Astrocyte (in vitro differentiated cells and primary cell): Measurements from ENCODE around the gene GAR1. TPM values are rescaled to one million over a fixed set of nuclear protein-coding genes. Genes with fewer than 3 reads are reported as not detected.

Source experiments
- DNase-seq: peaks from one replicate; pipeline ENCODE4 v3.0.0-alpha.2; 2010; ENCODE audit warnings: low read depth
- FAIRE-seq: peaks from 2 replicates; lab custom pipeline; 2011; peaks lifted over from hg19 to GRCh38; lab: Jason Lieb, UNC
- H2AFZ ChIP-seq: 2 replicates; pipeline ENCODE4 v1.6.0; 2012; ENCODE audit warnings: low read depth, low read length, inconsistent platforms
- H3K27ac ChIP-seq: 2 replicates; pipeline ENCODE4 v1.5.1; 2011; ENCODE audit warnings: low read depth, low read length, inconsistent platforms
- H3K27me3 ChIP-seq: 2 replicates; pipeline ENCODE4 v1.6.0; 2011; ENCODE audit warnings: low read length, inconsistent platforms; ENCODE audit not compliant: insufficient read depth
- H3K36me3 ChIP-seq: 2 replicates; pipeline ENCODE4 v1.5.1; 2011; ENCODE audit warnings: low read length, inconsistent platforms; ENCODE audit not compliant: insufficient read depth
- H3K4me1 ChIP-seq: 2 replicates; pipeline ENCODE4 v1.5.1; 2011; ENCODE audit warnings: low read length, inconsistent platforms; ENCODE audit not compliant: insufficient read depth
- H3K4me2 ChIP-seq: 2 replicates; pipeline ENCODE4 v1.6.0; 2012; ENCODE audit warnings: low read length, inconsistent platforms
- H3K4me3 ChIP-seq: 2 replicates; pipeline ENCODE4 v1.5.1; 2011; ENCODE audit warnings: low read depth, mild to moderate bottlenecking, low read length, inconsistent platforms; ENCODE audit not compliant: insufficient read depth
- H3K79me2 ChIP-seq: 2 replicates; pipeline ENCODE4 v1.6.0; 2012; ENCODE audit warnings: mild to moderate bottlenecking, low read length, inconsistent platforms; ENCODE audit not compliant: insufficient read depth
- H3K9ac ChIP-seq: 2 replicates; pipeline ENCODE4 v1.6.0; 2012; ENCODE audit warnings: mild to moderate bottlenecking, low read length, inconsistent platforms
- H3K9me3 ChIP-seq: 2 replicates; pipeline ENCODE4 v1.5.1; 2012; ENCODE audit warnings: low read depth, mild to moderate bottlenecking, low read length, inconsistent platforms; ENCODE audit not compliant: insufficient read depth
- H4K20me1 ChIP-seq: 2 replicates; pipeline ENCODE4 v1.6.0; 2012; ENCODE audit warnings: low read length, inconsistent platforms; ENCODE audit not compliant: insufficient read depth
- H3K27ac Mint-ChIP-seq: one replicate; pipeline ENCODE4 v1.8.0; 2021; ENCODE audit warnings: mild to moderate bottlenecking, mixed read lengths; ENCODE audit not compliant: unreplicated experiment
- H3K27me3 Mint-ChIP-seq: one replicate; pipeline ENCODE4 v1.8.0; 2021; ENCODE audit warnings: low read depth, mixed read lengths; ENCODE audit not compliant: unreplicated experiment
- H3K36me3 Mint-ChIP-seq: one replicate; pipeline ENCODE4 v1.8.0; 2021; ENCODE audit warnings: low read depth, mixed read lengths; ENCODE audit not compliant: unreplicated experiment
- H3K4me1 Mint-ChIP-seq: one replicate; pipeline ENCODE4 v1.8.0; 2021; ENCODE audit warnings: low read depth, mixed read lengths; ENCODE audit not compliant: unreplicated experiment
- H3K4me3 Mint-ChIP-seq: one replicate; pipeline ENCODE4 v1.8.0; 2021; ENCODE audit warnings: mild to moderate bottlenecking, moderate library complexity, mixed read lengths; ENCODE audit not compliant: unreplicated experiment
- H3K9me3 Mint-ChIP-seq: one replicate; pipeline ENCODE4 v1.8.0; 2021; ENCODE audit warnings: mild to moderate bottlenecking, mixed read lengths; ENCODE audit not compliant: unreplicated experiment
- EZH2 ChIP-seq: IDR thresholded peaks from 2 replicates; pipeline ENCODE4 v1.6.1; 2012; ENCODE audit warnings: mild to moderate bottlenecking, low read length, inconsistent platforms; ENCODE audit not compliant: insufficient read depth
- total RNA-seq: library from RNA; stranded (reverse); gene quantifications from 2 replicates; pipeline ENCODE4 v1.2.1, GENCODE V29; 2021
- TF ChIP-seq, protein P1 (sequence below): IDR thresholded peaks from 2 replicates; pipeline ENCODE4 v1.5.1; 2011; ENCODE audit warnings: low read depth, mild to moderate bottlenecking, inconsistent platforms, low read length, moderate library complexity; ENCODE audit not compliant: insufficient read depth

The GAR1 gene
- total RNA-seq, 1 donor from 2014 or later = 26.5 TPM

DNA sequence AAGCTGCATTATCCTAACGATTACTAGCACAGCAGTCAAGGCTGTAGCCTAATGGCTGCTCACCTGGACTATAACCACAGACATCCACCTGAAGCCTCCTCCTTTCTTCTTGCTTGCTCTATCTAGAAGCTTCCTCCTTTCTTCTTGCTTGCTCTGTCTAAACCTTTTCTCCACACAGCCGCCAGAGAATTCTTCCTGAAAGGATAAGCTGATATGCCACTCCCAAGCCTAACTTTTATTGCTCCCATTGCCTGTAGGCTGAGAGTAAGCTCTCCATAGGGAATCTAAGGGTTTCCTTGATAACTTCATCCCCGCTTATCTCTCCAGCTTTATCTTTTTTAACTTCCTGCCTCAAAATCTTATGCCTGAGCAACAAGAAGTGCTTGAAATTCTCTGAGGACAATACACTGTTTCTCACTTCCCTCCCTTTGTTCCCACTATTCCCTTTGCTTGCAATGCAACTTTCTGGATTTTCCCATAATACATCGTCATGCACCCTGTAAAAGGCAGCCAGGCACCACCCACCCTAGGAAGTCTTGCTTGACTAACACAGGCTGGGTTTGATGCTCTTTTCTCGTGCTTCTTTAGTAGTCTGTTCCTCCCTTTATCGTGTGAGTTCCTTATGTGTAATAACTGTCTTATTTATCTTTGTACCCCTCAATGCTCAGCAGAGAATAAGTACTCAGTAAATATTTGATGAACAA, 31.0 kb downstream of the GAR1 start:
- Mint-ChIP-seq H3K27me3 (no peaks in the 10 kb centered on the region), H3K4me1 (no peaks in the 10 kb centered on the region), H3K9me3 (no peaks in the 10 kb centered on the region), H3K27ac (no peak overlapping the region), H3K36me3 (no peaks in the 10 kb centered on the region), H3K4me3 (no peak overlapping the region)
- FAIRE-seq (no peak), DNase-seq (no peak)
- no peaks in the 10 kb centered on the region for H4K20me1 ChIP-seq
- H3K4me1 ChIP-seq = no peaks in the 10 kb centered on the region
- no peaks in the 10 kb centered on the region for H3K27me3 ChIP-seq
- no peak overlapping the region for H3K4me2 ChIP-seq
- no peak overlapping the region for H3K4me3 ChIP-seq
- no peak overlapping the region for H3K27ac ChIP-seq
- TF ChIP-seq EZH2 = no peak
- TF ChIP-seq, protein P1, sequence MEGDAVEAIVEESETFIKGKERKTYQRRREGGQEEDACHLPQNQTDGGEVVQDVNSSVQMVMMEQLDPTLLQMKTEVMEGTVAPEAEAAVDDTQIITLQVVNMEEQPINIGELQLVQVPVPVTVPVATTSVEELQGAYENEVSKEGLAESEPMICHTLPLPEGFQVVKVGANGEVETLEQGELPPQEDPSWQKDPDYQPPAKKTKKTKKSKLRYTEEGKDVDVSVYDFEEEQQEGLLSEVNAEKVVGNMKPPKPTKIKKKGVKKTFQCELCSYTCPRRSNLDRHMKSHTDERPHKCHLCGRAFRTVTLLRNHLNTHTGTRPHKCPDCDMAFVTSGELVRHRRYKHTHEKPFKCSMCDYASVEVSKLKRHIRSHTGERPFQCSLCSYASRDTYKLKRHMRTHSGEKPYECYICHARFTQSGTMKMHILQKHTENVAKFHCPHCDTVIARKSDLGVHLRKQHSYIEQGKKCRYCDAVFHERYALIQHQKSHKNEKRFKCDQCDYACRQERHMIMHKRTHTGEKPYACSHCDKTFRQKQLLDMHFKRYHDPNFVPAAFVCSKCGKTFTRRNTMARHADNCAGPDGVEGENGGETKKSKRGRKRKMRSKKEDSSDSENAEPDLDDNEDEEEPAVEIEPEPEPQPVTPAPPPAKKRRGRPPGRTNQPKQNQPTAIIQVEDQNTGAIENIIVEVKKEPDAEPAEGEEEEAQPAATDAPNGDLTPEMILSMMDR = no peak
- H3K36me3 ChIP-seq = no peaks in the 10 kb centered on the region
- no peaks in the 10 kb centered on the region for H3K9me3 ChIP-seq
- no peak overlapping the region for H3K9ac ChIP-seq
- H2AFZ ChIP-seq = no peak overlapping the region
- H3K79me2 ChIP-seq = no peaks in the 10 kb centered on the region

DNA sequence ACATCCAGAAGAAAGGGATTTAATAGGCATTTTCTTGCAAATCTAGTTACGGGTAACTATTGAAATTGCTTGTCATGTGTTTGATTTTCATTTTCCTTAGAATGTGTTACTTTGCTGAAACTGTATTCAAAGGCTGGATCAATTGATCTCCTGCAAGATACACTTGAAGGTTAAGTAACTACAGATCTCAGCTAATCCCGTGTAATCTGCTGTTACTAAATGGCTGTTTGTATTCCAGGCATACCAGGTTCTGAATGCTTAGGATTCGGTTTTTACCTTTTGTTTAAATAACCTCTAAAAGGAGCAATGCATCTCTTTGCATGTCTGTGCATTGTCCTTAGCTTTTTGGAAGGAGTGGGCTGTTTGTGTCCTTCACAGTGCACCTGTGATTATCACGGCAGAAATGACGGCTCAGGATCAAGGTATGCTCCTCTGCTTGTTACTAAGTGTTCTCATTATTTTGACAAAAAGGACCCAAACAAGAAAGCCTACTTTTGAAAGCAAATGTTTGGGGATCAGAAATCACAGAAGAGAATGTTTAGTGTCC, 32.4 kb downstream of the GAR1 start, which contains the start of gene LRIT3:
LRIT3 (plus strand) TSS at position 212 of the 547 bp plus-strand sequence; CDS start at position 307, 95 bp downstream.
- H3K9me3 Mint-ChIP-seq = no peaks in the 10 kb centered on the region
- H3K27me3 ChIP-seq = no peaks in the 10 kb centered on the region
- H4K20me1 ChIP-seq = no peaks in the 10 kb centered on the region
- TF ChIP-seq, protein P1 = no peak
- no peak for TF ChIP-seq EZH2
- H3K4me1 Mint-ChIP-seq = no peaks in the 10 kb centered on the region
- no peak within 1 kb of the TSS for H2AFZ ChIP-seq
- H3K27ac ChIP-seq = no peak within 1 kb of the TSS
- no peaks in the 10 kb centered on the region for H3K9me3 ChIP-seq
- no peak within 1 kb of the TSS for H3K9ac ChIP-seq
- DNase-seq (no peak), FAIRE-seq (no peak)
- H3K4me1 ChIP-seq = no peaks in the 10 kb centered on the region
- no peak within 1 kb of the TSS for H3K27ac Mint-ChIP-seq
- no peaks in the 10 kb centered on the region for H3K79me2 ChIP-seq
- H3K27me3 Mint-ChIP-seq = no peaks in the 10 kb centered on the region
- no peaks in the 10 kb centered on the region for H3K36me3 Mint-ChIP-seq
- H3K36me3 ChIP-seq = no peaks in the 10 kb centered on the region
- H3K4me3 ChIP-seq = no peak within 1 kb of the TSS
- H3K4me2 ChIP-seq = no peak within 1 kb of the TSS
- no peak within 1 kb of the TSS for H3K4me3 Mint-ChIP-seq

DNA sequence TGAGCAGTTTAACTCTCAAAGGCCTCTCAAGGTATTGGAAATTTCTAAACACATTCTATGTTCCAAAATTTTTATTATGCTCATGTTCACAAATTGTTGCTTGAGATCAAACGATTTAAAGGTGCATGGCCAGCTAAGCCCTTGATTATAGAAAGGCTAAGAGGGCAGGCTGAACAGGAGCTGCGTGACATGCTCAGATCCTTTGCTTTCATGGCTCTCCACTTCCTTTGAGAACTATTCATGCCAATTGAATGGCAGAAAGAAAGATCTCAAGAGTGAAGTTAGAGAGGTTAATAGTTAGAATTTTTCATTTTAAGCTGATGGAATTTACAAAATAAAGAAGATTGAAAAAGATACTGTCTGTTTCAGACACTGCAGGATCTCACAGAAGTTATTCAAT, 32.9 kb downstream of the GAR1 start:
- Histone ChIP-seq H3K36me3 (no peaks in the 10 kb centered on the region), H2AFZ (no peak overlapping the region), H3K4me3 (no peak overlapping the region), H3K4me2 (no peak overlapping the region), H3K79me2 (no peaks in the 10 kb centered on the region), H3K4me1 (no peaks in the 10 kb centered on the region), H3K27ac (no peak overlapping the region), H3K27me3 (no peaks in the 10 kb centered on the region), H3K9me3 (no peaks in the 10 kb centered on the region), H3K9ac (no peak overlapping the region), H4K20me1 (no peaks in the 10 kb centered on the region)
- no peak overlapping the region for H3K27ac Mint-ChIP-seq
- no peak overlapping the region for H3K4me3 Mint-ChIP-seq
- TF ChIP-seq, protein P1 = no peak
- no peak for TF ChIP-seq EZH2
- no peak for FAIRE-seq
- H3K27me3 Mint-ChIP-seq = no peaks in the 10 kb centered on the region
- no peaks in the 10 kb centered on the region for H3K4me1 Mint-ChIP-seq
- DNase-seq = no peak
- no peaks in the 10 kb centered on the region for H3K36me3 Mint-ChIP-seq
- H3K9me3 Mint-ChIP-seq = no peaks in the 10 kb centered on the region
